Left colon (tissue), 2 donors: ENCODE measurements around the gene CCDC27. TPM values are rescaled to one million over a fixed set of nuclear protein-coding genes. Genes with fewer than 3 reads are reported as not detected.

Source experiments
- ATAC-seq: fragments of 200-7000 bp; cut with Tn5 transposase; one replicate; pipeline ENCODE4 v1.9.1; 2020; ENCODE audit warnings: mild to moderate bottlenecking, moderate library complexity
- DNase-seq, 2 donors: peaks; one replicate each; pipeline ENCODE4 v3.0.0-alpha.2; 2020
- intact Hi-C, 2 donors: fragments of 100-400 bp; cut with DNase I in 1 of 2; cut with micrococcal nuclease in 1 of 2; formaldehyde crosslinking; loops; one replicate each; pipeline versions ENCODE4 v1.11.2 to v1.14.0; 2022; cut with DNase I, micrococcal nuclease
- total RNA-seq, 2 donors: library from RNA; stranded (reverse); fragmentation: NEBNext Ultra II Directional; extraction: Animal tissue kit (Norgen Biotek cat#: 25700); gene quantifications; one replicate each; pipeline ENCODE4 v1.2.1, GENCODE V29; 2021
- donor health status: DM: no; HTN: no; CAD: no.
- donor health status: DM: yes; HTN: yes; CAD: no.

CCDC27 gene
- total RNA-seq, 2 donors from 2014 or later, result not detected

DNA sequence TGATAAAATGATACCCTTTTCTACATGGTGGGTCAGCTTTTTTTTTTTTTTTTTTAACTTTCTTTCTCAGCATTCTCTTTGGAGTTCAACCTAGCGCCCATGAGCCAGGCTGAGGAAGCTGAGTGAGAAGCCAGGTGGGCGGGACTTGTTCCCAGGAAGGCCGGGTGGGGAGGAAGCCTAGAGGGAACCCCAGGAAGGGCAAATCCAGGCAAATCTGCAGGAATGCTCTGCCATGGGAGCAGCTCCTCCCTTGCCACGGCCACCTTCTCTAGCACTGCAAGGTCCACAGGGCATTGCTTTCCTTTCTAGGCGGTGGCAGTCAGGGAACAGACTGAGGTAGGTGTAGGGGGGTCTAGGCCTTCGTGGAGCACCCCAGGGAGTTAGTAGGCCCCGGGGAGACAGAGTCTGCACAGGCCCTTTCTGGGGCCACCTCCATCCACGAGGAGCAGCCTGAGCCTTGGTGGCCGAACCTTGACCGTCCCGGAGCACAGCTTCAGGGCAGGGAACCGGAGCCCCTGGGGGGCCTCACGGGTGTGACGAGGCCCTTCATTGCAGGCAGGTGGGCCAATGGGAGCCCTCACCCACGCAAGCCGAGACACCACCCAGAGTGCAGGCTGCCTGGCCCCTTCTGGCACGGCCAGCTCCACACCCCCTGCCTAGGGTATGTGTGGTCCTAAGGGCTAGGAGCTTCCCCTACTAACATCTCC lies 18.2 kb upstream of the CCDC27 start:
- intact Hi-C loops, result no loop called here
- DNase-seq, result no peak
- no peak for ATAC-seq

DNA sequence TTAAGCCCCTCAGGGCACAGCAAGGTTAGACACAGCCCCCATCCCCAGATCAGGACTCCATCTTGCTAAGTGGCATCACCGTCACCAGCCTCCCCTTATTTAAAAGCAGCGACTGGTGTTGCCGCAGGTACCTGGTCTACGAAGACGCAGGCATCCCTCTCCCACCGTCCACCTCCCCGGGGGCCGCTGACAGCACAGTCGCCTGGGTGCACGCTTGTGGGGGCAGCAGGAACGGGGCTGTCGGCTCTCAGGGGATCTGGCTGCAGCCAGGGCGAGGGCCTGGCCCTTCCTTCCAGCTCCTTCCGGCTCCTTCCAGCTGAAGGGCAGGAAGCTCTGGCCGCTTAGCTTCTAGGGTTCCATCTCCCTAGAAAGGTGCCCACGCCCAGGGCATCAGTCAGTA lies 17.6 kb upstream of the CCDC27 start:
- intact Hi-C loops, result no loop called here
- no peak for DNase-seq
- no peak for ATAC-seq

DNA sequence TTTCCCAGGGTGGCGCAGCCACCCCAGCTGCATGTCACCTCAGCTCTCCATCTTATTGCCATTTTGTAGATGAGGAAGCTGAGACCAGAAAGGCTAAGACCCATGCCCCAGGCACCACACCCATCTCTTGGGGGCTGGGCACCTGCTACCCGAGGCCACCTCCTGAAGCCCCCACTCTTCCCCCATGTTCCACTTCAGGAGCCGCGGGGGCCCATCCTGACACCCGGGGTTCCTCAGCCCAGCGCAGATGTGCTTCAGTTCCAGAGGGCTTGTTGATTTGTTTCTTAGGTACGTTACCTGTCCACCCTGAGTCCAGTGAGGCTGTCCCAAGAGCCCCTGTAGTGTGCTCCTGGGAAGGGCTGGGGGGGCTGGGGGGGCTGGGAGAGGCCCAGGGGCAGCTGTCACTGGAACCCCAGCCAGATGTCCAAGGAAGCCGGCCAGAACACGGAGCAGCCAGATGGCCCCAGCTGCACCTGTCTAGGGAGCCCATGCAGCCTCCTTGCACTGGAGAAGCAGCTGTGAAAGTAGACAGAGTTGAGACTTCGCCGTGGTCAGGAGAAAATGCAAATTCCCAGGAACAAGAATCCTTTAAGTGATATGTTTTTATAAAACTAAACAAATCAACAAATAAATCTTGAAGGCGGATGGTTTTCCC lies 17.1 kb upstream of the CCDC27 start:
- ATAC-seq (no peak), DNase-seq (no peak)
- intact Hi-C loops, result no loop called here

- ATAC-seq, result no peak
- no peak for DNase-seq
- intact Hi-C loops, result no loop called here
These were observed 16.6 kb upstream of the CCDC27 start for GRCh38 chr1:3735688-3736087.

- ATAC-seq (no peak), DNase-seq (no peak)
- intact Hi-C loops, result no loop called here
These were observed 16.1 kb upstream of the CCDC27 start for GRCh38 chr1:3736131-3736561.

DNA sequence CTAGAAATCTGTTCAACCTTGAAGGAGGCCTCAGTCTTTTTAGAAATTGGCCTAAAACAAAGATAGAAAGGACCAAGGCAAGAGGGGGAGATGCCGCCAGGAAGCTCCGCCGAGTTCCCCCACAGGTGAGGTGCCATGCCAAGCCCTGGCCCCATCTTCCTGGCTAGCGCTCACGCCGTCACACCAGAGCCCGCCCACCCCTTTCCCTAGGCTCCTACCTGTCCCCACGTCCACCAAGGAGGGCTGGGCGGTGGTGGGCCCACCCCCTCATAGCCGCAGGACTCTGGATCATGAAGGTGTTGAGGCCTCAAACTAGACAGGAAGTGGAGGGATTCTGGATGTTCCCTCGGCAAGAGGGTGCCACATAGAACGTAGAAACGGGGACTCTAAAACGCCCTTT lies 15.5 kb upstream of the CCDC27 start:
- intact Hi-C loops, result no loop called here
- ATAC-seq, result no peak
- DNase-seq, result no peak

GRCh38 chr1:3738943-3739342 lies 13.3 kb upstream of the CCDC27 start:
- ATAC-seq, result no peak
- intact Hi-C loops, result no loop called here
- no peak for DNase-seq

GRCh38 chr1:3740042-3740441 lies 12.2 kb upstream of the CCDC27 start:
- intact Hi-C loops, result no loop called here
- ATAC-seq (no peak), DNase-seq (no peak)

DNA sequence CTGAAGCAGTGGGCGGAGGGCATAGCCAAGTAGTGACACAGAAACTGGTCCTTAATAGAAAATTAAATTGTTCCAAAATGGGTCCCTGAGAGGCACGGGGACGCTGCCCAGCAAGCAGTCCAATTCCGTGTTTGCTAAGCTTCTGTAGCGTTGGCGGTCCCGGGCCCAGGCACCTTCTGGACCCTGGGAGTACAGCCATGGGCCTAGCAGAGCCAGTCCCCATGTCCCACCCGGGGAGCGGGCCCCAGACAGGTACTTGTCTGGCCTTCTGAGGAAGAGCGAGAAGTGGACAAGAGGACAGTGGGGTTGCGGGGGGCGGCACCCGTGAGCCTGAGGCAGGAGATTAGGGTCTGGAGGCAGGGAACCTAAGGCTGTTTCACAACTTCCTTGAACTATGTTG lies 11.5 kb upstream of the CCDC27 start:
- intact Hi-C loops, result no loop called here
- ATAC-seq, result no peak

GRCh38 chr1:3741566-3742438 lies 10.4 kb upstream of the CCDC27 start:
- intact Hi-C loops, result no loop called here
- DNase-seq, result no peak
- ATAC-seq, result no peak

More for the DNA sequence above, 11.5 kb upstream of the CCDC27 start:
- DNase-seq, result no peak

DNA sequence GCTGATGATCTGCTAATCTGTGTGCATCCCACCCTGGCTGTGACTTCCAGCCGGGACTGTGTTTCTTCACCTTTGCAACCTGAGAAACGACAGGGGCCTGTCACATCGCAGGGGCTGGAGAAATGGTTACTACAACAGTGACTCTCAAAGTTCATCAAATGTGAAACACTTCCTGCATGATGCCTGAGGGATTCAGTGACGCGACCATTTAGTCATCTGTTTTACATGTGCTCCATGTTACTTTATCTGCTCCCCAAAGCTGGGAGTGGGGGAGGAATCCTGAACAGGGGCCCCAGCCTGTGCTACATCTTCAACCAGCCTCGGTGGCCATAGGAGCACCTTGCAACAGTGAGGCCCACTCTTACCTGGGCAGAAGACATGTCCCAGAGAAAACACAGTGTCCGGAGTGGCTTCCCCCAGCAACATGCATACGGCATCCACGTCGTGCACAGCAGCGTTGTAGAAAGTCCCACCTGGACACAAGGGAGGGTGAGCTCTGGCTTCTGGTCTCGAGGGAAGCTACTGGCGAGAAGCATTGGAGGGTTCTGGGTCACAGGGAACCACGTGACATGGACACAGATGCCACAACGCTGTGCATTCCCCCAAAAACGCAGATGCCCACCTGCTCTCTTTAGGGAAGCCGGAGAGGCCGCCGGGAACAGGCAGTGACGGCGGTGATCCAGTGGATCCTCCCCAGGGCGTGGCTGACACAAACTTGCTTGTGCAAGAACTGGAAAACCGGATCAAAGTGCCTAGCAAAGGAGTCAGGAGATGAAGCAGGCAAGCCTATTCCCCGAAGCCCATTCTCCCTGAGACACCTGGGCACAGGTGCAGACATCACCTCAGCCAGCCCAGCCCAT lies 9.6 kb upstream of the CCDC27 start:
- DNase-seq (no peak), ATAC-seq (no peak)
- intact Hi-C loops, result no loop called here

GRCh38 chr1:3743421-3743820 lies 8.8 kb upstream of the CCDC27 start:
- no peak for DNase-seq
- no peak for ATAC-seq
- intact Hi-C loops, result no loop called here

GRCh38 chr1:3743826-3744225 lies 8.4 kb upstream of the CCDC27 start:
- intact Hi-C loops, result no loop called here
- no peak for DNase-seq
- no peak for ATAC-seq

GRCh38 chr1:3744646-3745045 lies 7.6 kb upstream of the CCDC27 start:
- DNase-seq (no peak), ATAC-seq (no peak)
- intact Hi-C loops, result no loop called here

- no peak for ATAC-seq
- no peak for DNase-seq
- intact Hi-C loops, result no loop called here
These were observed 7.2 kb upstream of the CCDC27 start for GRCh38 chr1:3745071-3745470.

GRCh38 chr1:3745590-3746381 lies 6.5 kb upstream of the CCDC27 start:
- DNase-seq (no peak), ATAC-seq (no peak)
- intact Hi-C loops, result no loop called here

DNA sequence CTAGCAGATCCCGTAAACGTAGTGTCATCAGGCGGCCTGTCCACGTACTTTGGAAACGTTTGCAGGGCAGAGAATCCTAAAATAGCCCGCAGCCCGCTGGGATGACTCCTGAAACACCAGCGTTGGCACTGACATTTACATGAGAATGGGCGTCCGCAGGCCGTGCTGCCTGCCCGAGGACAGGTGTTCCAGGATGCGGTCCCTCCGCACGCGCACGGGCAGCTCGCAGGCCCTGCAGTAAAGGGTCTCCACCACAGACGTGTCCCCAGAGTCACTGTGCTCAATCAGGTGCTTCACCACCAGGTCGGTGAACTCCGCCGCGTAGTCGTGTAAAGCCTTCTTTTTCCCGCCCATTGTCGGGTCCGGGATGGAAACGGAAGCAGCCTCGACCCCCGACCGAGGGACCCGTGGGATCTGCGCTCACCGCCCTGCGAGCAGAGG lies 5.8 kb upstream of the CCDC27 start:
- ATAC-seq (no peak), DNase-seq (no peak)
- intact Hi-C loops, result no loop called here

DNA sequence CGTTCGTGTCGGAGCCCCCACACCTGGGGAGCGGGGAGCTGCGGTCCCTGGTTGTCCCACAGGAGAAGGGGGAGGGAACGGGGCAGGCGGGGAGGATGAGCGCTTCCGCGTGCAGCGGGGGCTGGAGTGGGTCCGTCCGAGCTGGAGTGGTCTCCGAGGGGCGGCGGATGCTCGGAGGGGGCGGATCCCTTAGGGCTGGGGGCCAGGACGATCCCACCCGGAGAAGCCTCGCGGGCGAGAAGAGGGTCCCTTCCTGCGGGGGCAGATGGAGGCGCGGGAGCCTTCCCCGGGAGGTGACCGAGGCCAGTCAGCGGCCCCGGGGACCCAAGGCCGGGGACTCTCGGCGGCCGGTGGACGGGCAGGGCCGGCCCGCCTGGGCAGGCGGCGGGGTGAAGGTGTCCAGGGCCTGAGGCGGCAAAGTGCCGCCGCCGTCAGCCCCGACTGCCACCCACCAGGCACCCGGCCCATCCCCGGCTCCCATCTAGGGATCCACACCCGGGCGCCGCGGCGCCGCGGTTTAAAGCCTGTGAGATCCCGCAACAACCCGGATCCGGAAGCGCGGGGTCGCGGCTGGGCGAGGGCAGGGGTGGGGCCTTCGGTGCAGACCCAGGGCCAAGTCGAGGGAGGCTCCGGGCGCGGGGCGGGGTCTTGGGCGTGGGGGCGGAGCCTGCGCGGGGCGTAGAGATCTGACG lies 5.3 kb upstream of the CCDC27 start:
- peak; percentile 98 for ATAC-seq
- intact Hi-C loops, result no loop called here
- peak; percentile 85 to 88 for DNase-seq
